T-cell (primary cell): Measurements from ENCODE around the gene EMC7. TPM values are rescaled to one million over a fixed set of nuclear protein-coding genes. Genes with fewer than 3 reads are reported as not detected.

Experiments
- ATAC-seq, 4 experiments: fragments of 200-7000 bp in 3 of 4; fragments of 150-1000 bp in 1 of 4; cut with Tn5 transposase; replicated peaks in 1 of 4; 1 replicate in 3 of 4; 2 replicates in 1 of 4; pipeline ENCODE4 v1.10.0; 2021; ENCODE audit warnings: moderate library complexity in 3 of 4, mild to moderate bottlenecking in 2 of 4, moderate number of reproducible peaks in 1 of 4
- CTCF ChIA-PET, 2 donors: fragments of 300-600 bp; sonication (Branson Sonifier 250); formaldehyde crosslinking; loops; one replicate each; lab custom pipeline; 2022; ENCODE audit warnings: antibody characterized with exemption in 2 of 2; lab: Charles Lee
- POLR2A ChIA-PET, 2 donors: fragments of 300-600 bp; sonication (Branson Sonifier 250); formaldehyde crosslinking; loops; one replicate each; lab custom pipeline; 2022; ENCODE audit warnings: antibody characterized with exemption in 2 of 2; lab: Charles Lee
- DNase-seq, 35 experiments: peaks; one replicate each; pipeline versions ENCODE4 v3.0.0 to v3.0.0-alpha.2; 2013 to 2023
- H3K27ac ChIP-seq: one replicate; pipeline ENCODE4 v1.5.1; 2013; ENCODE audit warnings: low read length
- H3K27me3 ChIP-seq, 2 experiments: replicated peaks in 1 of 2; 1 replicate in 1 of 2; 2 replicates in 1 of 2; pipeline versions ENCODE4 v1.6.1 to v1.7.0; 2013; ENCODE audit warnings: low read length in 1 of 2, mixed read lengths in 1 of 2; ENCODE audit not compliant: control insufficient read depth in 2 of 2, insufficient read depth in 2 of 2; ENCODE audit errors: extremely low read depth in 1 of 2
- H3K36me3 ChIP-seq, 2 donors: 1 replicate in 1 of 2; 2 replicates in 1 of 2; pipeline versions ENCODE4 v1.6.1 to v1.7.0; 2013; ENCODE audit warnings: low read length in 1 of 2; ENCODE audit not compliant: control insufficient read depth in 2 of 2, insufficient read depth in 1 of 2; ENCODE audit errors: extremely low read depth in 1 of 2
- H3K4me1 ChIP-seq, 2 experiments: 1 replicate in 1 of 2; 2 replicates in 1 of 2; pipeline versions ENCODE4 v1.6.1 to v1.7.0; 2013; ENCODE audit warnings: low read length in 2 of 2, mixed read lengths in 1 of 2; ENCODE audit not compliant: insufficient read depth in 2 of 2, control insufficient read depth in 1 of 2; ENCODE audit errors: extremely low read depth in 1 of 2
- H3K4me3 ChIP-seq, 2 donors: 1 replicate in 1 of 2; 2 replicates in 1 of 2; pipeline versions ENCODE4 v1.5.1 to v1.7.0; 2013; ENCODE audit warnings: mild to moderate bottlenecking in 2 of 2, low read length in 1 of 2, moderate library complexity in 1 of 2; ENCODE audit not compliant: control insufficient read depth in 1 of 2; ENCODE audit errors: extremely low read depth in 1 of 2
- H3K9me3 ChIP-seq: 2 replicates; pipeline ENCODE4 v1.7.0; 2013
- H3K27ac Mint-ChIP-seq, 2 donors: one replicate each; pipeline ENCODE4 v1.8.0; 2020 to 2021; ENCODE audit warnings: mild to moderate bottlenecking in 2 of 2, mixed read lengths in 2 of 2
- H3K27me3 Mint-ChIP-seq, 2 donors: one replicate each; pipeline ENCODE4 v1.8.0; 2021 to 2022; ENCODE audit warnings: mixed read lengths in 2 of 2
- H3K36me3 Mint-ChIP-seq: one replicate; pipeline ENCODE4 v1.8.0; 2021; ENCODE audit warnings: mixed read lengths
- H3K4me1 Mint-ChIP-seq, 3 donors: one replicate each; pipeline ENCODE4 v1.8.0; 2020 to 2022; ENCODE audit warnings: mixed read lengths in 3 of 3, mild to moderate bottlenecking in 1 of 3
- H3K4me3 Mint-ChIP-seq, 3 donors: one replicate each; pipeline ENCODE4 v1.8.0; 2020 to 2022; ENCODE audit warnings: mild to moderate bottlenecking in 3 of 3, mixed read lengths in 3 of 3, moderate library complexity in 3 of 3
- H3K9me3 Mint-ChIP-seq, 3 donors: one replicate each; pipeline ENCODE4 v1.8.0; 2020 to 2022; ENCODE audit warnings: mixed read lengths in 3 of 3
- WGBS: methylation state at CpG from one replicate; pipeline ENCODE4 v1.1.5; 2013; ENCODE audit warnings: missing lambda C conversion rate; ENCODE audit not compliant: insufficient coverage; 5-methylcytosine and 5-hydroxymethylcytosine counted together
- total RNA-seq, 35 experiments: library from RNA in 6 of 35; stranded (reverse) in 6 of 35; fragments of 120-200 nt in 1 of 35; gene quantifications; one replicate each; pipeline versions ENCODE4 v1.2.1 to v1.2.4 and lab custom pipeline; 2013 to 2026

The EMC7 gene
- total RNA-seq, 5 donors from 2014 or later (not counting 1 experiment from before 2014, with no cell fraction given) = 29.4 to 40.2 (median 33.0) TPM

DNA sequence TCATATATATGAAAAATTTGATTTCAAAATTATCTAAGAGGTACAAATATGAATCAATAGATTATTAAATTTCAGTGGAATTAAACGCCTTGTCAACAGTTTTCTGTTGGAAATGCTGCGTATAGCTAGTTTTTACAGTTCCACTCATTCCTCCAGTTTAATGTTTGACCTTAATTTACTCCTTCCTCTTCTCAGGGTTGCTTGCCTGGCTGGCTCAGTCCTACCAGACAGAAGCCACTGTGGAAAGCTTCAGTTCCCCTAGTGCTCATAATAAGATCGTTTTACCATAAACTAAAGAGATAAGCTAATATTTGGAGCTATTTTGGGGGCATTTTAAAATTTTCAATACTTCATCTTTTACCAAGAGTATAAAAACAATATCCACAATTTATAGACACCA lies 22.8 kb downstream of the EMC7 start:
- 100% methylated on average over 2 of the region's 3 CpGs for WGBS
- Mint-ChIP-seq H3K9me3 (no peaks in the 10 kb centered on the region), H3K27ac (no peak overlapping the region), H3K4me3 (no peak overlapping the region), H3K27me3 (no peaks in the 10 kb centered on the region), H3K4me1 (no peaks in the 10 kb centered on the region), H3K36me3 (peaks cover 36% of the 10 kb centered on the region)
- CTCF ChIA-PET = interaction anchor here (0.6 to 1.2 kb wide), 3 partner anchors 16 to 131 kb away, joined by 3 to 5 read pairs (median 3); partner anchors contain the start of gene KATNBL1 (in 1 of the 2)
- Histone ChIP-seq H3K4me1 (no peaks in the 10 kb centered on the region), H3K9me3 (no peaks in the 10 kb centered on the region), H3K27ac (no peak overlapping the region), H3K36me3 (peaks cover 0 to 11% of the 10 kb centered on the region in 2 donors), H3K27me3 (no peaks in the 10 kb centered on the region), H3K4me3 (no peak overlapping the region)
- no peak for ATAC-seq
- DNase-seq = no peak
- POLR2A ChIA-PET = no interaction called here

- Histone ChIP-seq H3K4me3 (no peak overlapping the region), H3K4me1 (no peaks in the 10 kb centered on the region), H3K27me3 (no peaks in the 10 kb centered on the region), H3K36me3 (peaks cover 0 to 3% of the 10 kb centered on the region in 2 donors), H3K27ac (no peak overlapping the region), H3K9me3 (no peaks in the 10 kb centered on the region)
- WGBS = 100% methylated on average over 4 of the region's 4 CpGs
- no peaks in the 10 kb centered on the region for H3K4me1 Mint-ChIP-seq
- H3K27ac Mint-ChIP-seq = no peak overlapping the region
- H3K4me3 Mint-ChIP-seq = no peak overlapping the region
- peaks cover 25% of the 10 kb centered on the region for H3K36me3 Mint-ChIP-seq
- DNase-seq (no peak), ATAC-seq (no peak)
- CTCF ChIA-PET = no interaction called here
- POLR2A ChIA-PET = no interaction called here
- H3K27me3 Mint-ChIP-seq = no peaks in the 10 kb centered on the region
- H3K9me3 Mint-ChIP-seq = no peaks in the 10 kb centered on the region
These were observed 24.9 kb downstream of the EMC7 start for GRCh38 chr15:34076785-34077184.

DNA sequence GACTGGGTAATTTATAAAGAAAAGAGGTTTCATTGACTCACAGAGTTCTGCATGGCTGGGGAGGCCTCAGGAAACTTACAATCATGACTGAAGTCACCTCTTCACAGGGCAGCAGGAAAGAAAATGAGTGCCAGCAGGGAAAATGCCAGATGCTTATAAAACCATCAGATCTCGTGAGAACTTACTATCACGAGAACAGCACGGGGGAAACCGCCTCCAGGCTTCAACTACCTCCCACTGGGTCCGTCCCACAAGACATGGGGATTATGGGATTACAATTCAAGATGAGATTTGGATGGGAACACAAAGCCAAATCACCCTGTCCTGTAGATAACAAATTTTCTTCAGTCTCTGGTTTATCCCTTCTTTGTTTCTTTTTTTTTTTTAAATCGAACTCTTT lies 31.7 kb downstream of the EMC7 start:
- WGBS = no CpG with 5 or more reads among the region's 6 CpGs

DNA sequence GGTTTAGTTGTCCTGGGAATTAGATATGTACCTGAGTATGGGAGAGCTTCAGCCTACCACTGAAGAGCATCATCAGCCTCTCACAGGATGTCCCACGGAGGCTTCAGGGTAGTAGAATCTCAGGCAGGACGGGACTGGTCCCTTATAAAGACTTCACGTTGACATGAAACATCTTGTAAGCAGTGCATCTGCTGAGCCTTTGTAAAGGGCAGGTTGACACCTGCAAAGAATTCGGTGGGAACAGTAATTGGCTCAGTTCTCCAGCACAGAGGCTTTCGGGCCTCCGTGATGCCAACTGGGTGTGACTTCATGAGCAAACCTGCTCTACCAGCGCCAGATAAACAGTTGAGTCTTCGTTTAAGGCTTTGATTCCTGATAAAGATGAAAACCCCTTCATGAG lies 35.7 kb downstream of the EMC7 start:
- Mint-ChIP-seq H3K27ac (no peak overlapping the region), H3K4me3 (no peak overlapping the region), H3K36me3 (no peaks in the 10 kb centered on the region), H3K4me1 (peaks cover 0 to 7% (median 3%) of the 10 kb centered on the region in 3 donors), H3K27me3 (no peaks in the 10 kb centered on the region), H3K9me3 (no peaks in the 10 kb centered on the region)
- ATAC-seq = no peak
- Histone ChIP-seq H3K27me3 (no peaks in the 10 kb centered on the region), H3K27ac (no peak overlapping the region), H3K4me1 (no peaks in the 10 kb centered on the region), H3K9me3 (no peaks in the 10 kb centered on the region), H3K36me3 (no peaks in the 10 kb centered on the region), H3K4me3 (no peak overlapping the region)
- no peak for DNase-seq
- ChIA-PET POLR2A (no interaction called here), CTCF (interaction anchor here in 1 of 2 donors (0.8 kb wide), 1 partner anchor 144 kb away, joined by 3 read pairs; the partner anchor contains the start of gene KATNBL1)
- WGBS = 97% methylated on average over 7 of the region's 8 CpGs

More for the DNA sequence above, 31.7 kb downstream of the EMC7 start:
- H3K4me3 ChIP-seq = no peak overlapping the region
- no peak for DNase-seq
- Mint-ChIP-seq H3K27me3 (no peaks in the 10 kb centered on the region), H3K27ac (no peak overlapping the region), H3K4me3 (no peak overlapping the region), H3K9me3 (no peaks in the 10 kb centered on the region), H3K4me1 (no peaks in the 10 kb centered on the region), H3K36me3 (peaks cover 5% of the 10 kb centered on the region)
- no peaks in the 10 kb centered on the region for H3K36me3 ChIP-seq
- CTCF ChIA-PET = interaction anchor here in 1 of 2 donors (0.5 kb wide), 1 partner anchor 28 kb away, joined by 5 read pairs; no protein-coding TSS in a partner anchor
- POLR2A ChIA-PET = no interaction called here
- H3K4me1 ChIP-seq = no peaks in the 10 kb centered on the region
- H3K9me3 ChIP-seq = no peaks in the 10 kb centered on the region
- no peak for ATAC-seq
- no peak overlapping the region for H3K27ac ChIP-seq
- H3K27me3 ChIP-seq = no peaks in the 10 kb centered on the region

DNA sequence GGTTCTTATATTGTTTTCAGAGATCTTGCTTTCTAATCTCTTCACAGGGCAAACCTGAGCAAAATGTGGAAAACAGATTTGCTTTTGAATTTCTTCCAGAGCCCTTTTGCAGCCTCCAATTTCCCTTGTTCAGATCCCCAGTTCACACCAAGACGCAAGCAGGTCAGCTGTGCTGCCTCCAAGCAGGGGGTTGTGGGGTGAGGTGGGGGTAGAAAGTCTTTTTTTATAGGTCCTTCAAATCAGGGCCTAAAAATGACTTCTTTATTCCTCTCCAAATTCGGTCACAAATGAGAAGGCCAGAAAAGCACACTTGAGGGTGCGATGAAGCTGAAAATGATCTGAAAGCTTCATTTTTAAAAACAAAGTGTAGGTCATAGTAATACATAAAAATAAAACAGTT lies 36.4 kb downstream of the EMC7 start:
- Mint-ChIP-seq H3K9me3 (no peaks in the 10 kb centered on the region), H3K27me3 (no peaks in the 10 kb centered on the region), H3K27ac (peak overlapping the region in 1 of 2 donors; percentile 11), H3K4me3 (no peak overlapping the region), H3K4me1 (peaks cover 0 to 7% (median 3%) of the 10 kb centered on the region in 3 donors), H3K36me3 (no peaks in the 10 kb centered on the region)
- Histone ChIP-seq H3K9me3 (no peaks in the 10 kb centered on the region), H3K4me3 (no peak overlapping the region), H3K27me3 (no peaks in the 10 kb centered on the region), H3K27ac (no peak overlapping the region), H3K4me1 (no peaks in the 10 kb centered on the region), H3K36me3 (no peaks in the 10 kb centered on the region)
- no peak for DNase-seq
- ChIA-PET POLR2A (interaction anchor here in 1 of 2 donors (0.6 kb wide), 1 partner anchor 38 kb away, joined by 4 read pairs; no protein-coding TSS in a partner anchor), CTCF (interaction anchor here in 1 of 2 donors (0.8 to 1.0 kb wide), 2 partner anchors 145 to 522 kb away, joined by 3 read pairs; partner anchors contain the start of gene KATNBL1)
- no CpG with 5 or more reads among the region's 3 CpGs for WGBS
- no peak for ATAC-seq

DNA sequence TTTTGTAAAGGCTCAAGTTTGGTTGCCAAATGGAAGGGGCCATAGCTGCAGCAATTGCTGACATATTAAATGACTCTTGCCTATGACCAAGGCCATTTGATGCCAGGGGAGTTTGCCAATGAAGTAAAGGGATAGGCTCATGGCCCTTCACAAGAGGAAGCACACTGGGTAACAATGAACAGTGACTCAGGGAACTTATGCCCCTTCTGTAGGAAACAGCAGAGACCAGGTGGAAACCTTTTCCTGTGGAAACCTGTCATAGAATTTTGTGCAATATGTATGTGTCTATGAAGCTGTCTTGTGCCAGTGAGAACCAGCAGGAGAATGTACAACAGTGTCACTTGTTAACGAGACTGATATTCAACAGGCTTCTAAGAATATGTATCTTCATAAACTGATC lies 37.2 kb downstream of the EMC7 start:
- POLR2A ChIA-PET = no interaction called here
- no peaks in the 10 kb centered on the region for H3K4me1 ChIP-seq
- no peak for DNase-seq
- H3K4me3 Mint-ChIP-seq = no peak overlapping the region
- H3K27me3 ChIP-seq = no peaks in the 10 kb centered on the region
- no peaks in the 10 kb centered on the region for H3K9me3 ChIP-seq
- no peak overlapping the region for H3K27ac ChIP-seq
- H3K4me1 Mint-ChIP-seq = peaks cover 0 to 7% (median 3%) of the 10 kb centered on the region in 3 donors
- no CpG with 5 or more reads among the region's 1 CpG for WGBS
- no peaks in the 10 kb centered on the region for H3K36me3 Mint-ChIP-seq
- CTCF ChIA-PET = interaction anchor here in 1 of 2 donors (1.0 kb wide), 1 partner anchor 523 kb away, joined by 3 read pairs; no protein-coding TSS in a partner anchor
- no peak overlapping the region for H3K4me3 ChIP-seq
- no peaks in the 10 kb centered on the region for H3K9me3 Mint-ChIP-seq
- no peaks in the 10 kb centered on the region for H3K27me3 Mint-ChIP-seq
- no peak overlapping the region for H3K27ac Mint-ChIP-seq
- no peaks in the 10 kb centered on the region for H3K36me3 ChIP-seq
- ATAC-seq = no peak
